Endothelial cell of umbilical vein (primary cell): ENCODE measurements around the gene FAXDC2.

Source experiments
- EZH2 ChIP-seq: IDR thresholded peaks from 2 replicates; pipeline ENCODE4 v1.6.1; 2012; ENCODE audit warnings: borderline replicate concordance, low read depth, mild to moderate bottlenecking, moderate library complexity, low read length, inconsistent platforms; ENCODE audit not compliant: severe bottlenecking
- FOS ChIP-seq: IDR thresholded peaks from 2 replicates; pipeline ENCODE4 v1.6.1; 2011; ENCODE audit warnings: mild to moderate bottlenecking, low read length, moderate library complexity, borderline replicate concordance; ENCODE audit not compliant: insufficient read depth
- MYC ChIP-seq: IDR thresholded peaks from one replicate; pipeline ENCODE4 v1.6.1; 2011; ENCODE audit warnings: mild to moderate bottlenecking, low read depth, low read length
- POLR2A ChIP-seq: IDR thresholded peaks from 2 replicates; pipeline ENCODE4 v1.6.1; 2012; ENCODE audit warnings: low read depth, mild to moderate bottlenecking, control low read depth, low read length
- TF ChIP-seq, protein P1 (sequence below), 2 donors: IDR thresholded peaks; 1 replicate in 1 of 2; 2 replicates in 1 of 2; pipeline ENCODE4 v1.5.1; 2011; ENCODE audit warnings: low read length in 2 of 2, mild to moderate bottlenecking in 2 of 2, moderate library complexity in 2 of 2, control low read depth in 1 of 2, inconsistent platforms in 1 of 2, low read depth in 1 of 2; ENCODE audit not compliant: insufficient read depth in 1 of 2; ENCODE audit errors: extremely low read depth in 1 of 2

DNA sequence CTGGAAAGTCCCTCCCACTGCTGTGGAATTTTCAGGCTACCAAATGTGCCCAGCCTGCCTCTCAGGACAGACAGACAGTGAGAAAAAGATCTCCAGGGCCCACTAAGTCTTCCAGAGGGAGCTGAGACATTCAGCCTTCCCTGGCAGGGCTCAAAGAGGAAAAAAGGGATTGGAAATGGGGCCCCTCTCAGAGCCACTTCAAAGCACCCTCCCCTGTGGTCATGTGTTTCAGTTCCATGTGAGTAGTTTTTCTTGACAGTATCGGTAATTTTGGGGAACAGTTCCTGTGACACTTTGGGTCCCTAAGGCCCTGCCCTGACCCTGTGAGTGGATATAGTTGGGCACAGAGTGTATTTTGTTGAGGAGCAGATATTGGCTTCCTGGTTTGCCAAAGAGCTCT, 70.3 kb downstream of the FAXDC2 start:
- TF ChIP-seq EZH2 (no peak), POLR2A (no peak), MYC (no peak), FOS (no peak)
- TF ChIP-seq, protein P1, sequence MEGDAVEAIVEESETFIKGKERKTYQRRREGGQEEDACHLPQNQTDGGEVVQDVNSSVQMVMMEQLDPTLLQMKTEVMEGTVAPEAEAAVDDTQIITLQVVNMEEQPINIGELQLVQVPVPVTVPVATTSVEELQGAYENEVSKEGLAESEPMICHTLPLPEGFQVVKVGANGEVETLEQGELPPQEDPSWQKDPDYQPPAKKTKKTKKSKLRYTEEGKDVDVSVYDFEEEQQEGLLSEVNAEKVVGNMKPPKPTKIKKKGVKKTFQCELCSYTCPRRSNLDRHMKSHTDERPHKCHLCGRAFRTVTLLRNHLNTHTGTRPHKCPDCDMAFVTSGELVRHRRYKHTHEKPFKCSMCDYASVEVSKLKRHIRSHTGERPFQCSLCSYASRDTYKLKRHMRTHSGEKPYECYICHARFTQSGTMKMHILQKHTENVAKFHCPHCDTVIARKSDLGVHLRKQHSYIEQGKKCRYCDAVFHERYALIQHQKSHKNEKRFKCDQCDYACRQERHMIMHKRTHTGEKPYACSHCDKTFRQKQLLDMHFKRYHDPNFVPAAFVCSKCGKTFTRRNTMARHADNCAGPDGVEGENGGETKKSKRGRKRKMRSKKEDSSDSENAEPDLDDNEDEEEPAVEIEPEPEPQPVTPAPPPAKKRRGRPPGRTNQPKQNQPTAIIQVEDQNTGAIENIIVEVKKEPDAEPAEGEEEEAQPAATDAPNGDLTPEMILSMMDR (IDR thresholded peaks at IDR 0.05; ENCODE audit: extremely low read depth in 1 of 2, insufficient read depth in 1 of 2, low read depth in 1 of 2, low read length in 2 of 2) = no peak
